ENCODE data around the gene OR3A2. TPM values are rescaled to one million over a fixed set of nuclear protein-coding genes. Genes with fewer than 3 reads are reported as not detected.
"Not testable (repeated sequence)": the region's sequence is repeated elsewhere in the genome, so short reads cannot be mapped to it uniquely, and the experiment has no call there.

OR3A2 gene
- total RNA-seq, 6 experiments from 2014 or later, result not detected

DNA sequence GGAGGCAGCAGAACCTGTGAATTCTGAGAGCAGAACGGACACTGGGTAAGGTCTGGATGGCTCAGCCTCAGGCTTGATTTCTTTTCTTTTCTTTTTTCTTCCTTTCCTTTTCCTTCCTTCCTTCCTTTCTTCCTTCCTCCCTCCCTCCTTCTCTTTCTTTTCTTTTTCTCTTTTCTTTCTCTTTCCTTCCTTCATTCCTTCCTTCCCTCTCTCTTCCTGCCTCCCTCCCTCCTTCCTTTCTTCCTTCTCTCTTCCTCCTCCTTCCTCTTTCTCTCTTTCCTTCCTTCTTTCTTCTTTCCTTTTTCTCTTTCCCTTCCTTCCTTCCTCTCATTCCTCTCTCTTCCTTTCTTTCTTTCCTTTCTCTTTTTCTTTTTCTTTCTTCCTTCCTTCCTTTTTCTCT is 125.9 kb downstream of the OR3A2 start:
- intact Hi-C loops (cut with DNase I), result no loop called here
- Histone ChIP-seq H3K9me3 (no peaks in the 10 kb centered on the region), H3K4me1 (no peaks in the 10 kb centered on the region), H3K27me3 (no peaks in the 10 kb centered on the region), H3K27ac (no peak overlapping the region), H3K4me3 (no peak overlapping the region), H3K36me3 (no peaks in the 10 kb centered on the region)
- ATAC-seq (no peak), DNase-seq (no peak)
- 50% methylated on average over 1 of the region's 1 CpG for WGBS (ENCODE audit: insufficient coverage, low coverage, low lambda C conversion rate, missing lambda C conversion rate)
- TF ChIP-seq POLR2A (IDR thresholded peaks at IDR 0.05), result no peak
- TF ChIP-seq, protein P1, sequence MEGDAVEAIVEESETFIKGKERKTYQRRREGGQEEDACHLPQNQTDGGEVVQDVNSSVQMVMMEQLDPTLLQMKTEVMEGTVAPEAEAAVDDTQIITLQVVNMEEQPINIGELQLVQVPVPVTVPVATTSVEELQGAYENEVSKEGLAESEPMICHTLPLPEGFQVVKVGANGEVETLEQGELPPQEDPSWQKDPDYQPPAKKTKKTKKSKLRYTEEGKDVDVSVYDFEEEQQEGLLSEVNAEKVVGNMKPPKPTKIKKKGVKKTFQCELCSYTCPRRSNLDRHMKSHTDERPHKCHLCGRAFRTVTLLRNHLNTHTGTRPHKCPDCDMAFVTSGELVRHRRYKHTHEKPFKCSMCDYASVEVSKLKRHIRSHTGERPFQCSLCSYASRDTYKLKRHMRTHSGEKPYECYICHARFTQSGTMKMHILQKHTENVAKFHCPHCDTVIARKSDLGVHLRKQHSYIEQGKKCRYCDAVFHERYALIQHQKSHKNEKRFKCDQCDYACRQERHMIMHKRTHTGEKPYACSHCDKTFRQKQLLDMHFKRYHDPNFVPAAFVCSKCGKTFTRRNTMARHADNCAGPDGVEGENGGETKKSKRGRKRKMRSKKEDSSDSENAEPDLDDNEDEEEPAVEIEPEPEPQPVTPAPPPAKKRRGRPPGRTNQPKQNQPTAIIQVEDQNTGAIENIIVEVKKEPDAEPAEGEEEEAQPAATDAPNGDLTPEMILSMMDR (IDR thresholded peaks at IDR 0.05), result no peak

DNA sequence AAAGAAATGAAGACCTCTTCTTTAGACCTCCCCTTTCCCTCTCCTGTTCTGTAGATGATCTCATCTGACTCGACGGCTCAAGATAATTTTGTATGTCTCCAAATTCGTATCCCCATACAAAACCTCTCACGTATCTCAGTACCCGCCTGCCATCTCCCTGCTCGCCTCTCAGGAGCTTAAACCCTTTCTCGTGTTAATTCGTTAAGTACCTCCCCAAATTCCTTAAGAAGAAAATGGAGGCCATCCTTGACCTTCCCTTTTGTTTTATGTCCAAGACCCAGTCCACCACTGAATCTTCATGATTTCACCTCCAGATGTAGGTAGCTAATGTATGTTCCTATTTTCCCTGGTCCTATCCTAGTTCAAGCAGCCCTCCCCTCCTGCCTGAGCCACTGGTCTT is 129.5 kb downstream of the OR3A2 start:
- WGBS (ENCODE audit: insufficient coverage, low coverage, low lambda C conversion rate, missing lambda C conversion rate), result 71% methylated on average over 8 of the region's 8 CpGs
- ATAC-seq, result no peak

DNA sequence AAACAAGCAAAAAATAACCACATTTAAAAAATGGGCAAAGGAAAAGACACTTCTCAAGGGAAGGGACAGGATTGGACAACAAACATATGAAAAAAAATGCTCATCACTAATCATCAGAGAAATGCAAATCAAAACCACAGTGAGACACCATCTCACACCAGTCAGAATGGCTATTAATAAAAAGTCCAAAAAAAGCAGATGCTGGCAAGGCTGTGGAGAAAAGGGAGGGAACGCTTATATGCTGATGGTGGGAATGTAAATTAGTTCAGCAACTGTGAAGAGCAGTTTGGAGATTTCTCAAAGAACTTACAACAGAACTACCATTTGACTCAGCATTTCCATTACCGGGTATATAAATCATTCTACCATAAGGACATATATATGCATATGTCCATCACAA is 137.1 kb downstream of the OR3A2 start:
- intact Hi-C loops (cut with DNase I); H3K27me3 ChIP-seq; H3K36me3 ChIP-seq; H3K27ac ChIP-seq; H3K9me3 ChIP-seq; H3K4me1 ChIP-seq; DNase-seq; H3K4me3 ChIP-seq; ATAC-seq: not testable (repeated sequence)
- WGBS (ENCODE audit: insufficient coverage, low coverage, low lambda C conversion rate, missing lambda C conversion rate), result 83% methylated on average over 1 of the region's 2 CpGs

More for the DNA sequence above, 129.5 kb downstream of the OR3A2 start:
- no peaks in the 10 kb centered on the region for H3K9me3 ChIP-seq
- DNase-seq, result no peak
- no peaks in the 10 kb centered on the region for H3K4me1 ChIP-seq
- no peak overlapping the region for H3K4me3 ChIP-seq
- H3K36me3 ChIP-seq, result no peaks in the 10 kb centered on the region
- intact Hi-C loops (cut with DNase I), result no loop called here
- no peak overlapping the region for H3K27ac ChIP-seq
- H3K27me3 ChIP-seq, result no peaks in the 10 kb centered on the region
- no peak for TF ChIP-seq POLR2A (IDR thresholded peaks at IDR 0.05)
- TF ChIP-seq, protein P1 (IDR thresholded peaks at IDR 0.05), result no peak

DNA sequence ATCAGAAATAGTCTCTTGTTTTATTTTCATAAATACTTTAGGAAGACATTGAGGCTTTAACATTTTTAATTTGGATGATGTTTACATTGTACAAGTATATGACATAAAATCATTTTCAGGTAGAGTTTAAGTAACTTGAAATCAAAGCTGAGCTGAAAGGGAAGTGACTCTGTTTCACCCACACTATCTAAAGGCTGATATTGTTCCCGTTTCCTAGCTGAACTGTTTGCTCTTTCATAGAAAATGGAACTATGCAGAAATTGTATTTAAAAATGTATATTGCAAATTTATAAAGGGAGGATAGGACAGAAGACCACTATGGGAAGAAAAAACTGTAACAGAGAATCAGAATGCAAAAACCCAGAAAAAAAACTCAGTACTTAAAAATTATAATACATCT is 141.3 kb downstream of the OR3A2 start:
- H3K27ac ChIP-seq; H3K4me1 ChIP-seq; H3K9me3 ChIP-seq; H3K27me3 ChIP-seq; DNase-seq; ATAC-seq; intact Hi-C loops (cut with DNase I); H3K4me3 ChIP-seq; H3K36me3 ChIP-seq: not testable (repeated sequence)
- 25% methylated on average over 1 of the region's 1 CpG for WGBS (ENCODE audit: insufficient coverage, low coverage, low lambda C conversion rate, missing lambda C conversion rate)

DNA sequence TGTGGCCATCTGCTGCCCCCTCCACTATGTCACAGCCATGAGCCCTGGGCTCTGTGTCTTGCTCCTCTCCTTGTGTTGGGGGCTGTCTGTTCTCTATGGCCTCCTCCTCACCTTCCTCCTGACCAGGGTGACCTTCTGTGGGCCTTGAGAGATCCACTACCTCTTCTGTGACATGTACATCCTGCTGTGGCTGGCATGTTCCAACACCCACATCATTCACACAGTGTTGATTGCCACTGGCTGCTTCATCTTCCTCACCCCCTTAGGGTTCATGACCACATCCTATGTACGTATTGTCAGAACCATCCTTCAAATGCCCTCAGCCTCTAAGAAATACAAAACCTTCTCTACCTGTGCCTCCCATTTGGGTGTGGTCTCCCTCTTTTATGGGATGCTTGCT is 145.1 kb downstream of the OR3A2 start:
- H3K9me3 ChIP-seq; H3K27ac ChIP-seq; intact Hi-C loops (cut with DNase I); H3K36me3 ChIP-seq; ATAC-seq; H3K27me3 ChIP-seq; H3K4me1 ChIP-seq; H3K4me3 ChIP-seq; DNase-seq: not testable (repeated sequence)
- 60% methylated on average over 1 of the region's 1 CpG for WGBS (ENCODE audit: insufficient coverage, low coverage, low lambda C conversion rate, missing lambda C conversion rate)

DNA sequence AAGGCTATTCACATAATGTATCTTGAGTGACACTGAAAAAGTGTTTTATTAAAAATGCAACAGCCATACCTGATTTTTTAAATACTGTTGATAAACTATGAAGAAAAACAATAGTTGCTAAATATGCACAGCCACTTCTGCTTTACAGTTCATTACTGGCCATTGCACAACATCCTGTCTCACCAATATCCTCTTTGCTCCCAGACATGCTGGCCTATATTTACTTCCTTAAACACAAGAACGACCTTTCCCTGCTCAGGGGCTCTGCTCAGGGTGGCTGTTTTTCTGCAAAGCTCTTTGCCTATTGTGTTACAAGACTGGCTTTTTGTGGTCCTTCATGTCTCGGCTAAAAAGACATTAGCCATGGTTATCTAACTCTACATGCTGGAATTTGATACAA is 147.4 kb downstream of the OR3A2 start:
- H3K4me1 ChIP-seq; DNase-seq; H3K27ac ChIP-seq; intact Hi-C loops (cut with DNase I); H3K4me3 ChIP-seq; H3K36me3 ChIP-seq; H3K9me3 ChIP-seq; H3K27me3 ChIP-seq: not testable (repeated sequence)
- WGBS (ENCODE audit: insufficient coverage, low coverage, low lambda C conversion rate, missing lambda C conversion rate), result 10% methylated on average over 2 of the region's 2 CpGs
- peak; percentile 49 to 94 (median 78) for ATAC-seq

DNA sequence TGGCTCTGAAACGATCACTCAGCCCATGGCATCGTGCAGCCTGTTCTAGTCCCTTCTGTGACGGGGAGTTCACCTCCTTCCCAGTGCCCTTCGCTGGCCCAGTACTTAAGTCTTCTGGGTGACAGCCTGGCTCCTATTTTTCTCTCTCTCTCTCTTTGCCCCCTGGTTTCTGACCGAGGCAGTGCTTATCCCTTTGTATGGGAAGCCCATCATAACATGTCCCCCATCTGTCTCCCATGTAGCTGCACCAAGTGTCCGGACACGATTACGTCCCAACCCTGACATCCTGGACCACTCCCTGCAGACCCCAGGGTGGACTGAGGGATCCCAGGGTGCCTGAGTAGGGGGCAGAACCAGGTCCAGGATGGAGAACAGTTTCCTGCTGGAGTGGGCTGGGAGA is 153.8 kb downstream of the OR3A2 start:
- H3K4me1 ChIP-seq; H3K9me3 ChIP-seq; ATAC-seq; H3K4me3 ChIP-seq; H3K27me3 ChIP-seq; H3K27ac ChIP-seq; intact Hi-C loops (cut with DNase I); DNase-seq; H3K36me3 ChIP-seq: not testable (repeated sequence)
- 74% methylated on average over 3 of the region's 8 CpGs for WGBS (ENCODE audit: insufficient coverage, low coverage, low lambda C conversion rate, missing lambda C conversion rate)

Small RNAs within 50 kb of the gene (small RNA-seq; reads per million reads assigned to genes)
- gene OR1AC1P, result 0 reads per million in 2 experiments

Other genes starting within 250 kb of the OR3A2 start
- gene OR1A2, start 188.8 kb downstream of the OR3A2 start, total RNA-seq, result not detected
- gene OR1A1, start 178.6 kb downstream of the OR3A2 start, total RNA-seq, result not detected
- gene OR3A1, start 87.9 kb downstream of the OR3A2 start, total RNA-seq, result not detected
- not detected for gene OR1E1, start 12.1 kb upstream of the OR3A2 start, total RNA-seq
- gene OR3A3, start 25.1 kb upstream of the OR3A2 start, total RNA-seq, result not detected
- not detected for gene OR1E2, start 47.5 kb upstream of the OR3A2 start, total RNA-seq
- not detected for gene SPATA22, start 85.5 kb upstream of the OR3A2 start, total RNA-seq
- 1 to 10 TPM; 1.7 to 6.0 (median 4.2) TPM for gene ASPA, start 89.7 kb upstream of the OR3A2 start, total RNA-seq
- gene TRPV3, start 171.5 kb upstream of the OR3A2 start, total RNA-seq, result 1 to 10 TPM in 1 of 6 experiments, under 1 TPM in 4, not detected in 1; 0.12 to 2.1 (median 0.37) TPM
- gene TRPV1, start 223.1 kb upstream of the OR3A2 start, total RNA-seq, result 10 to 100 TPM in 1 of 6 experiments, 1 to 10 TPM in 5; 3.1 to 12.0 (median 6.4) TPM
- gene SHPK, start 249.9 kb upstream of the OR3A2 start, total RNA-seq, result 10 to 100 TPM; 13.5 to 26.1 (median 22.8) TPM